ENCODE measurements around the gene PIGZ. TPM values are rescaled to one million over a fixed set of nuclear protein-coding genes. Genes with fewer than 3 reads are reported as not detected.

PIGZ gene
- total RNA-seq, 8 experiments from 2014 or later, result 1.2 to 7.1 (median 2.2) TPM

DNA sequence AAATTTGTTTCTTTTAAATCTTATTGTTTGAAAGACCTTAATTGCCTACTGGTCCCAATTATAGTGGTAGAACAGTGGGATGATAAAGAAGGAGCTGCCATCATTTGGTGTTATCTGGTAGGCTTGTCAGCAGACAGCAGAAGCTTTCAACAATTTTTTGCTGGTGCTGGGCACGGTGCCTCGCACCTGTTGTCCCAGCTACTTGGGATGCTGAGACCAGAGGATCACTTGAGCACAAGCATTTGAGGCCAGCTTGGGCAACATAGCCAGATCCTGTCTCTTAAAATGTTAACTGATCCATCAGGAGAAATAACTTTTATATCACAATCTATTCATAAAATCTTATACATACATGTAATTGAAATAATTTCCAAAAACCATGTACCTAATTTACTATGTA lies 64.9 kb downstream of the PIGZ start:
- no peak overlapping the region for H3K4me3 ChIP-seq
- in situ Hi-C loops (cut with MboI; ENCODE audit: low pct_unique_long_range_greater_than_20kb in 2 of 9, low sequenced_read_pairs in 9 of 9, unreplicated experiment in 9 of 9), result no loop called here
- no peaks in the 10 kb centered on the region for H3K4me1 ChIP-seq (replicated peaks in 1 of 2)
- no peak for ATAC-seq (replicated peaks in 6 of 8)
- WGBS, 10 experiments, result 80 to 100% (median 100%) methylated on average over 1 to 2 of the region's 2 CpGs; no CpG with 5 or more reads in 5 of the 10 experiments
- no peak overlapping the region for H3K27ac ChIP-seq

DNA sequence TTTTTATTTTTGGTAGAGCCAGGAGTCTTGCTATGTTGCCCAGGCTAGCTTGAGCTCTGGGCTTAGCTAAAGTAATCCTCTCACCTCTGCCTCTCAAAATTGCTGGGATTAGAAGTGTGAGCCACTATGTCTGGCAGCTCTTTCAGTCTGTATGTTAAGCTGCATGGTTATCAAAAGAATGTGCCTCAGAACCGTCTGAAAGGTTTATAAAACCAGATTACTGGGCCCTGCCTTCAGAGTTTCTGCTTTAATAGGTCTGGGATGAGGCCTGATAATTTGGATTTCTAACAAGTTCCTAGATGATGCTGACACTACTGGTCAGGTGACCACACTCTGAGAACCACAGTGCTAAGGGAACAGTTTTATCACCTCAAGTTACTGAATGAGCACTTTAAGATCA lies 66.3 kb downstream of the PIGZ start:
- in situ Hi-C loops (cut with MboI; ENCODE audit: low pct_unique_long_range_greater_than_20kb in 2 of 9, low sequenced_read_pairs in 9 of 9, unreplicated experiment in 9 of 9), result no loop called here
- no peak for ATAC-seq (replicated peaks in 6 of 8)
- 71 to 100% (median 80%) methylated on average over 1 of the region's 1 CpG; no CpG with 5 or more reads in 5 of the 10 experiments for WGBS, 10 experiments
- Histone ChIP-seq H3K4me3 (no peak overlapping the region), H3K4me1 (replicated peaks in 1 of 2) (no peaks in the 10 kb centered on the region), H3K27ac (no peak overlapping the region)

DNA sequence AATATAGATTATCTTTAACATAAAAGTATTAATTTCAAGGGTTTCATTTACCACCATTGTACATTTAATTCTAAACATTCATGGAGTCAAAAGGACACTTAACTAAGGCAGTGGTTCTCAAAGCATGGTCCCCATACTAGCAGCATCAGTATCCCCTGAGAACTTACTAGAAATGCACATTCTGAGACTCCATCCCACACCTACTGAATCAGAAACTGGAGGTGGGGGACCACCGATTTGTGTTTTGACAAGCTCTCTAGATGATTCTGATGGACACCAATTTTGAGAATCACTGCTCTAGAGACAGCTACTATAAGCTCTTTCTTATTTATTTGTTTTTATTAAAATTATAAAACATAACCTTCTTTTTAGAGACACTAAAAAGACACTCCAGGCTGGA lies 66.9 kb downstream of the PIGZ start:
- no peak overlapping the region for H3K4me3 ChIP-seq
- H3K27ac ChIP-seq, result no peak overlapping the region
- H3K4me1 ChIP-seq (replicated peaks in 1 of 2), result no peaks in the 10 kb centered on the region
- WGBS, 10 experiments, result 17 to 100% (median 100%) methylated on average over 1 of the region's 1 CpG; no CpG with 5 or more reads in 3 of the 10 experiments
- in situ Hi-C loops (cut with MboI; ENCODE audit: low pct_unique_long_range_greater_than_20kb in 2 of 9, low sequenced_read_pairs in 9 of 9, unreplicated experiment in 9 of 9), result no loop called here
- no peak for ATAC-seq (replicated peaks in 6 of 8)

Other genes starting within 250 kb of the PIGZ start
- 10 to 100 TPM; 20.3 to 50.8 (median 41.9) TPM for gene PAK2, start 229.0 kb downstream of the PIGZ start, total RNA-seq
- 10 to 100 TPM; 26.0 to 37.4 (median 31.6) TPM for gene SENP5, start 100.9 kb downstream of the PIGZ start, total RNA-seq
- 100 to 1,000 TPM in 3 of 8 experiments, 10 to 100 TPM in 5; 83.9 to 130 (median 96.8) TPM for gene NCBP2, start 26.3 kb downstream of the PIGZ start, total RNA-seq
- 10 to 100 TPM in 3 of 8 experiments, 1 to 10 TPM in 3, under 1 TPM in 2; 0.43 to 47.8 (median 2.6) TPM for gene MELTF, start 61.0 kb upstream of the PIGZ start, total RNA-seq

Data from motor neuron (in vitro differentiated cells).